Measurements from ENCODE around the gene SPRN. TPM values are rescaled to one million over a fixed set of nuclear protein-coding genes. Genes with fewer than 3 reads are reported as not detected.

Gene SPRN
- total and polyA plus RNA-seq, 12 donors = 0.10 to 1.8 (median 0.60) TPM; not detected in 3

DNA sequence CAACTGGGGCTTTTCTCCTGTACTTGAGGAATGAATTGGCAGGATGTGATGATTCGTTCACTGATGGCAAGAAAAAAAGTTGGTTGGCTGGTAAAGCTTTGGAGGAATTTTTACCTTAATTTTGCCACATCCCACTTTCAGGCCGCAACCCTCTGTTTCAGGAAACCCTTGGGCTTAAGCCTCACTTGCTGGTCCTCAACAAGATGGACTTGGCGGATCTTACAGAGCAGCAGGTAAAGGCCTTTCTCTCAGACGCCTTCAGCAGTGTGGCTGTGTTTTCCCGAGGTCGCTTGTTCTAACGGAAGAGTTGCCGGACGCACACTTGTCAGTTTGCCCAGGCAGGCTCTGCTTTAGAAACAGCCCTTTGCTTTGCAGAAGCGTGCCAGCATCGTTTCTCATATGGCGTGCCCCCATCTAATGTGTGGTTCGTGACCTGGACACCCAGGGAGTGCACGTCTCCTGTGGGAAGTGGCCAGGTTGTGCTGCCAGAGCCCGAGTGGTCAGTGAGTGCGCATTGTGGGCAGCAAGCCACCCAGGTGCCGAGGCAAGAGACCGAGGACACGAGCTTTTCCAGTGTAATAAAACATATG is 28.3 kb downstream of the SPRN start:
- DNase-seq = peak in 2 of 7 donors; percentile 14 to 51
- WGBS, 4 donors = 92 to 94% (median 93%) methylated on average over 17 to 19 of the region's 19 CpGs
- peaks cover 0 to 35% of the 10 kb centered on the region in 2 donors for H3K36me3 ChIP-seq (replicated peaks in 1 of 2)
- no peaks in the 10 kb centered on the region for H3K9me3 ChIP-seq (replicated peaks in 1 of 3)
- no peaks in the 10 kb centered on the region for H3K27me3 ChIP-seq
- H3K4me3 ChIP-seq = no peak overlapping the region
- TF ChIP-seq, protein P1, sequence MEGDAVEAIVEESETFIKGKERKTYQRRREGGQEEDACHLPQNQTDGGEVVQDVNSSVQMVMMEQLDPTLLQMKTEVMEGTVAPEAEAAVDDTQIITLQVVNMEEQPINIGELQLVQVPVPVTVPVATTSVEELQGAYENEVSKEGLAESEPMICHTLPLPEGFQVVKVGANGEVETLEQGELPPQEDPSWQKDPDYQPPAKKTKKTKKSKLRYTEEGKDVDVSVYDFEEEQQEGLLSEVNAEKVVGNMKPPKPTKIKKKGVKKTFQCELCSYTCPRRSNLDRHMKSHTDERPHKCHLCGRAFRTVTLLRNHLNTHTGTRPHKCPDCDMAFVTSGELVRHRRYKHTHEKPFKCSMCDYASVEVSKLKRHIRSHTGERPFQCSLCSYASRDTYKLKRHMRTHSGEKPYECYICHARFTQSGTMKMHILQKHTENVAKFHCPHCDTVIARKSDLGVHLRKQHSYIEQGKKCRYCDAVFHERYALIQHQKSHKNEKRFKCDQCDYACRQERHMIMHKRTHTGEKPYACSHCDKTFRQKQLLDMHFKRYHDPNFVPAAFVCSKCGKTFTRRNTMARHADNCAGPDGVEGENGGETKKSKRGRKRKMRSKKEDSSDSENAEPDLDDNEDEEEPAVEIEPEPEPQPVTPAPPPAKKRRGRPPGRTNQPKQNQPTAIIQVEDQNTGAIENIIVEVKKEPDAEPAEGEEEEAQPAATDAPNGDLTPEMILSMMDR (IDR thresholded peaks at IDR 0.05) = no peak
- TF ChIP-seq POLR2A (IDR thresholded peaks at IDR 0.05) = no peak
- intact Hi-C loops (cut with DNase I) = no loop called here
- peaks cover 15 to 23% of the 10 kb centered on the region in 2 donors for H3K4me1 ChIP-seq (replicated peaks in 1 of 2)
- H3K27ac ChIP-seq = no peak overlapping the region

DNA sequence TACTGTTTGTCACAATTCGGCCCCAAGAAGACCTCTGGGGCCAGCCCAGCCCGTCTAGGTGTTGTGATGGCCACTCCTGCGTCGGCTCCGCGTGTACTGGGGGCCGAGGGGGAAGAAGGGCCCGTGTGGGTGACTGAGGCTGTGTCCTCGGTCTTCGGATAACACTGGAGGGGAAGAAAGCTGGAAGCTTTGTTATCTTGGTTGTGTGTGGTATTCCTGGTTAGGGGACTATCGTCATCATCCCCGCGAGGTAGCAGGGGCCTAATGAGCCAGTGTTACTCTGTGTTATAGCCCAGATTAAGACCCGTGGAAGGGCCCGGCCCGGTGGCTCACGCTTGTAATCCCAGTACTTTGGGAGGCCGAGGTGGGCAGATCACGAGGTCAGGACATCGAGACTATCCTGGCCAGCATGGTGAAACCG is 29.6 kb downstream of the SPRN start:
- peak overlapping the region in 4 of 5 donors; percentile 8 to 83 (median 74) for H3K27ac ChIP-seq
- H3K4me3 ChIP-seq = peak overlapping the region in 3 of 4 donors; percentile 76 to 94 (median 80)
- 22 to 45% (median 27%) methylated on average over 13 to 21 of the region's 21 CpGs for WGBS, 4 donors
- peaks cover 0 to 27% of the 10 kb centered on the region in 2 donors for H3K36me3 ChIP-seq (replicated peaks in 1 of 2)
- peak in 3 of 7 donors; percentile 16 to 50 (median 23) for DNase-seq
- intact Hi-C loops (cut with DNase I) = no loop called here
- H3K9me3 ChIP-seq (replicated peaks in 1 of 3) = no peaks in the 10 kb centered on the region
- TF ChIP-seq POLR2A (IDR thresholded peaks at IDR 0.05) = no peak
- TF ChIP-seq, protein P1 (IDR thresholded peaks at IDR 0.05) = no peak
- H3K27me3 ChIP-seq = no peaks in the 10 kb centered on the region
- H3K4me1 ChIP-seq (replicated peaks in 1 of 2) = peaks cover 6 to 14% of the 10 kb centered on the region in 2 donors

DNA sequence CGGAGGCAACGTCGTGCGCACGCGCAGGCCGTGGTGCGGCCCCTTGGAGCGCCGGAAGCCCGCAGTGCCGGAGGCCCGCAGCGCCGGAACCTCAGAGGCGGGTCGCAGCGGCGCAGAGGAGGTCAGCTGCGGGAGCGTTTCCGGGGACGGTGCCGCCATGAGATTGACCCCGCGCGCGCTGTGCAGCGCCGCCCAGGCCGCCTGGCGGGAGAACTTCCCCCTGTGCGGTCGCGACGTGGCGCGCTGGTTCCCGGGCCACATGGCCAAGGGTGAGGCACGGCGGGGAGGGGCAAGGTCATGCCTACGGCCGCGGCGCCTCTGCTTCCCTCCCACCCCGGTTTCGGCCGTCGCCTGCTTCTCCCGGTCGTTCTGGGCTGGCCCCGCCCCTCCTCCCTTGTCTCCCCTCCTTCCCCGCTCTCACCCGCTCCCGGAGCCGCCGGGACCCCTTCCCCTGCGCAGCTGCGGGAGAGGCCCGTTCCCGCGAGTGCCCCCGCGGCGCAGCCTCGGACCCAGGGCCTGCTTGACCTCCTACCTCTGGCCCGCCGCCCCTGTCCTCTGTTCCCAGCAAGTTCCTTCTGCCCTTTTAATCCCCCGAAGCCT is 30.3 kb downstream of the SPRN start, which contains the start of gene MTG1:
MTG1 (plus strand) TSS at position 94 of the 600 bp plus-strand sequence; CDS start at position 158, 64 bp downstream.
- peaks cover 6 to 14% of the 10 kb centered on the region in 2 donors for H3K4me1 ChIP-seq (replicated peaks in 1 of 2)
- no peaks in the 10 kb centered on the region for H3K27me3 ChIP-seq
- peak within 1 kb of the TSS; percentile 8 to 83 (median 65) for H3K27ac ChIP-seq
- intact Hi-C loops (cut with DNase I) = no loop called here
- TF ChIP-seq, protein P1 (IDR thresholded peaks at IDR 0.05) = peak in 4 of 6 experiments; percentile 20 to 45 (median 24)
- peak; percentile 59 to 80 for TF ChIP-seq POLR2A (IDR thresholded peaks at IDR 0.05)
- peaks cover 0 to 20% of the 10 kb centered on the region in 2 donors for H3K36me3 ChIP-seq (replicated peaks in 1 of 2)
- peak; percentile 92 to 95 (median 94) for DNase-seq
- WGBS, 4 donors = 0 to 1% (median 0%) methylated on average over 8 to 69 of the region's 69 CpGs
- H3K9me3 ChIP-seq (replicated peaks in 1 of 3) = no peaks in the 10 kb centered on the region
- peak within 1 kb of the TSS; percentile 17 to 94 (median 78) for H3K4me3 ChIP-seq

DNA sequence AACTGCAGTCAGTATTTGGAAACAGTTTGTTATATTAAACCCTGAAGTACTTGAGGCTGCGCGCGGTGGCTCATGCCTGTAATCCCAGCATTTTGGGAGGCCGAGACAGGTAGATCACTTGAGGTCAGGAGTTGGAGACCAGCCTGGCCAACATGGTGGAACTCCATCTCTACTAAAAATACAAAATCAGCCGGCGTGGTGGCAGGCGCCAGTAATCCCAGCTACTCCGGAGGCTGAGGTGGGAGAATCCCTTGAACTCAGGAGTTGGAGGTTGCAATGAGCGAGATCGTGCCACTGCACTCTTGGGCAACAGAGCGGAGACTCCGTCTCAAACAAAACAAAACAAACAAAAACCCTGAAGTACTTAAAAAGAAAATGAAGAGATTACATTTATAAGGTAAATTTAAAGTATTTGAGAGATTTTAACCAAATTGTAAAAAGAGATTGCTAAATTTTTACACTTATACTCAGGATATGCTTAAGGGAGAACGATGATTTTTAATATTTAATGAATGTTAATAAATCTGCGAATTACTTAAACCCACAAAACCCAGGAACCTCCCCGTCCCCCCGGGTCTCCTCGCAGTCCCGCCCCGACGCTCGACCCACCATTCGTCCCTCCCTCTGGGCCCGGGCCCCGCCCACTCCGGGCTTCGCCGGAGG is 30.9 kb downstream of the SPRN start:
- WGBS, 4 donors = 29 to 47% (median 32%) methylated on average over 17 to 27 of the region's 27 CpGs
- Histone ChIP-seq H3K36me3 (replicated peaks in 1 of 2) (peaks cover 0 to 14% of the 10 kb centered on the region in 2 donors), H3K27me3 (no peaks in the 10 kb centered on the region), H3K27ac (peak overlapping the region in 2 of 5 donors; percentile 82 to 83), H3K9me3 (replicated peaks in 1 of 3) (no peaks in the 10 kb centered on the region), H3K4me3 (peak overlapping the region in 2 of 4 donors; percentile 76 to 80), H3K4me1 (replicated peaks in 1 of 2) (peaks cover 6 to 14% of the 10 kb centered on the region in 2 donors)
- intact Hi-C loops (cut with DNase I) = no loop called here
- DNase-seq = peak in 1 of 7 donors; percentile 55
- TF ChIP-seq POLR2A (IDR thresholded peaks at IDR 0.05) = no peak
- TF ChIP-seq, protein P1 (IDR thresholded peaks at IDR 0.05) = no peak
